ENCODE data around the gene ALDH3B1. TPM values are rescaled to one million over a fixed set of nuclear protein-coding genes. Genes with fewer than 3 reads are reported as not detected.

The ALDH3B1 gene
- total and polyA plus RNA-seq, 8 donors = 3.2 to 13.7 (median 8.0) TPM

- TF ChIP-seq, protein P1, sequence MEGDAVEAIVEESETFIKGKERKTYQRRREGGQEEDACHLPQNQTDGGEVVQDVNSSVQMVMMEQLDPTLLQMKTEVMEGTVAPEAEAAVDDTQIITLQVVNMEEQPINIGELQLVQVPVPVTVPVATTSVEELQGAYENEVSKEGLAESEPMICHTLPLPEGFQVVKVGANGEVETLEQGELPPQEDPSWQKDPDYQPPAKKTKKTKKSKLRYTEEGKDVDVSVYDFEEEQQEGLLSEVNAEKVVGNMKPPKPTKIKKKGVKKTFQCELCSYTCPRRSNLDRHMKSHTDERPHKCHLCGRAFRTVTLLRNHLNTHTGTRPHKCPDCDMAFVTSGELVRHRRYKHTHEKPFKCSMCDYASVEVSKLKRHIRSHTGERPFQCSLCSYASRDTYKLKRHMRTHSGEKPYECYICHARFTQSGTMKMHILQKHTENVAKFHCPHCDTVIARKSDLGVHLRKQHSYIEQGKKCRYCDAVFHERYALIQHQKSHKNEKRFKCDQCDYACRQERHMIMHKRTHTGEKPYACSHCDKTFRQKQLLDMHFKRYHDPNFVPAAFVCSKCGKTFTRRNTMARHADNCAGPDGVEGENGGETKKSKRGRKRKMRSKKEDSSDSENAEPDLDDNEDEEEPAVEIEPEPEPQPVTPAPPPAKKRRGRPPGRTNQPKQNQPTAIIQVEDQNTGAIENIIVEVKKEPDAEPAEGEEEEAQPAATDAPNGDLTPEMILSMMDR (IDR thresholded peaks at IDR 0.05) = no peak
- peaks cover 0 to 65% (median 28%) of the 10 kb centered on the region in 3 donors for H3K36me3 ChIP-seq
- intact Hi-C loops (cut with DNase I) = no loop called here
- no peak for FAIRE-seq
- ATAC-seq = no peak
- H3K4me1 ChIP-seq = no peaks in the 10 kb centered on the region
- 92 to 93% methylated on average over 7 of the region's 7 CpGs for WGBS, 2 donors
- H3K4me3 ChIP-seq = no peak overlapping the region
- H3K27ac ChIP-seq = no peak overlapping the region
- H3K27me3 ChIP-seq = no peaks in the 10 kb centered on the region
- DNase-seq = peak in 1 of 6 donors; percentile 21
- no peaks in the 10 kb centered on the region for H3K9me3 ChIP-seq
Observed at GRCh38 chr11:68061508-68061907, 51.4 kb downstream of the ALDH3B1 start.

GRCh38 chr11:68064926-68065325 is 54.8 kb downstream of the ALDH3B1 start:
- Histone ChIP-seq H3K4me3 (no peak overlapping the region), H3K36me3 (peaks cover 6 to 82% (median 35%) of the 10 kb centered on the region in 3 donors), H3K27me3 (no peaks in the 10 kb centered on the region), H3K27ac (no peak overlapping the region), H3K9me3 (no peaks in the 10 kb centered on the region), H3K4me1 (no peaks in the 10 kb centered on the region)
- 89 to 92% methylated on average over 2 of the region's 2 CpGs for WGBS, 2 donors
- intact Hi-C loops (cut with DNase I) = no loop called here
- ATAC-seq = no peak
- no peak for FAIRE-seq
- TF ChIP-seq, protein P1 (IDR thresholded peaks at IDR 0.05) = no peak
- DNase-seq = no peak

DNA sequence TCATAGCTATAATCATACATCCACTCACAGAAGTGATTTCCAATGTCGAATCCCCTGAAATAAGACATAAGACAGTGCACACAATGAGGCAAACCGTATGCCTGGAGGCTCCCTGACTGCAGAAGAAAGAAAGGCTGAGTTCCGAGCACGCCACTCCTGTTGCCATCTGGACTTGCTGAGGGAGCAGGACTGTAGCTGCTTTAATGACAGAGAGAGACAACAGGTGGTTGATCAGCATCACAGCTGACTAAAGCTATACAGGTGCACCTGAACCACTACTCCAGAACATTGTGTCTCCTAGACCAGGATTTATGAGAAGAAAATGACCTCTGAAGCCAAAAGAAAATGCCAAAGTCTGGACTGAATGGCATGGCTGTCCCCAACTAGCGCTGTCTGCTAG is 55.7 kb downstream of the ALDH3B1 start:
- H3K4me1 ChIP-seq = no peaks in the 10 kb centered on the region
- no peak overlapping the region for H3K4me3 ChIP-seq
- H3K36me3 ChIP-seq = peaks cover 6 to 84% (median 32%) of the 10 kb centered on the region in 3 donors
- ATAC-seq (peak in 1 of 4 donors; percentile 68), FAIRE-seq (no peak), DNase-seq (peak in 1 of 6 donors; percentile 9)
- intact Hi-C loops (cut with DNase I) = no loop called here
- TF ChIP-seq, protein P1 (IDR thresholded peaks at IDR 0.05) = no peak
- 84 to 87% methylated on average over 5 of the region's 5 CpGs for WGBS, 2 donors
- no peaks in the 10 kb centered on the region for H3K9me3 ChIP-seq
- no peaks in the 10 kb centered on the region for H3K27me3 ChIP-seq
- H3K27ac ChIP-seq = no peak overlapping the region

DNA sequence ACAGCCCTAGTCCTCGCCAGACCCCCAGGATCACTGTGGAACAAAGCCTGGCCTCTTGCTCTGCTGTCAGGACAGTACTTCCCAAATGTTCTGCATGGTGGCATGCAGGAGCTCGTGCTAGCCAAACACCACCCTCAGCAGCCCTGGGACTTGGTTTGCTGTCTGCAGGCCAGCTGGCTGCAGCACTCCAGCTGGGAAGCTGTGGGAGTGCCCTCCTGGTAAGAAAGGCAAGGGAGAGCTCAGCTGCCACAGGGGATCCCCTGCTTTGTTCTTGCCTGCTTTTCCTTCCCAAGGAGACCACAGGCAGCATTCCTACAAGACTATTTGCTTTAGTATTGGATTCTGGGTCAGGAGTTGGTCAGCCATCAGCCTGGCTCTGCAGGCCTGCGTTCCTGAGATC is 56.6 kb downstream of the ALDH3B1 start:
- H3K27me3 ChIP-seq = no peaks in the 10 kb centered on the region
- H3K4me1 ChIP-seq = no peaks in the 10 kb centered on the region
- intact Hi-C loops (cut with DNase I) = no loop called here
- FAIRE-seq (no peak), ATAC-seq (peak in 1 of 4 donors; percentile 19), DNase-seq (peak in 1 of 6 donors; percentile 30)
- 84 to 89% methylated on average over 3 of the region's 3 CpGs for WGBS, 2 donors
- H3K9me3 ChIP-seq = no peaks in the 10 kb centered on the region
- H3K27ac ChIP-seq = no peak overlapping the region
- H3K4me3 ChIP-seq = no peak overlapping the region
- peaks cover 6 to 84% (median 24%) of the 10 kb centered on the region in 3 donors for H3K36me3 ChIP-seq
- TF ChIP-seq, protein P1 (IDR thresholded peaks at IDR 0.05) = no peak

- no peaks in the 10 kb centered on the region for H3K4me1 ChIP-seq
- H3K27ac ChIP-seq = no peak overlapping the region
- peaks cover 6 to 80% (median 21%) of the 10 kb centered on the region in 3 donors for H3K36me3 ChIP-seq
- intact Hi-C loops (cut with DNase I) = no loop called here
- TF ChIP-seq, protein P1 (IDR thresholded peaks at IDR 0.05) = no peak
- DNase-seq (peak in 1 of 6 donors; percentile 9), FAIRE-seq (no peak), ATAC-seq (no peak)
- no peaks in the 10 kb centered on the region for H3K9me3 ChIP-seq
- H3K4me3 ChIP-seq = no peak overlapping the region
- H3K27me3 ChIP-seq = no peaks in the 10 kb centered on the region
- whole genome bisulfite sequencing, 2 donors = 89 to 92% methylated on average over 5 of the region's 5 CpGs
Observed at GRCh38 chr11:68067991-68068390, 57.9 kb downstream of the ALDH3B1 start.

Measured in pancreas (tissue), 10 donors.